SU-DHL-6 (cell line): ENCODE data around the gene RIMBP2.

ENCODE experiments used
- CTCF ChIP-seq: fragments of 200-600 bp; sonication (generic); IDR thresholded peaks from one replicate; pipeline ENCODE4 v1.5.1; 2017; ENCODE audit warnings: antibody characterized with exemption, mild to moderate bottlenecking, low read length, moderate library complexity; ENCODE audit not compliant: insufficient read depth, poor library complexity, severe bottlenecking
- EZH2phosphoT487 ChIP-seq: fragments of 200-600 bp; sonication (generic), shearing (Covaris generic); conservative IDR thresholded peaks from 2 replicates; pipeline ENCODE4 v1.6.1; 2018; ENCODE audit warnings: mild to moderate bottlenecking, antibody characterized with exemption, low read length, moderate library complexity, mixed read lengths

GRCh38 chr12:130683080-130683479, 33.0 kb downstream of the RIMBP2 start:
- TF ChIP-seq CTCF = no peak
- no peak for TF ChIP-seq EZH2phosphoT487
